ENCODE measurements around the gene KIF21B.

KIF21B gene

GRCh38 chr1:201001962-201002361 is 21.6 kb downstream of the KIF21B start:
- Histone ChIP-seq H3K36me3 (ENCODE audit: control insufficient read depth, insufficient read depth, low read length) (no peaks in the 10 kb centered on the region), H3K9ac (no peak overlapping the region), H3K4me1 (peaks cover 7% of the 10 kb centered on the region), H3K4me2 (ENCODE audit: low read length) (no peak overlapping the region), H3K27me3 (ENCODE audit: control insufficient read depth, insufficient read depth, low read length) (no peaks in the 10 kb centered on the region), H3K9me3 (ENCODE audit: control insufficient read depth, low read length) (no peaks in the 10 kb centered on the region), H3K4me3 (ENCODE audit: low read depth, low read length) (no peak overlapping the region), H2AFZ (peak overlapping the region; percentile 33), H3K27ac (peak overlapping the region; percentile 78), H3K79me2 (peaks cover 10% of the 10 kb centered on the region)
- TF ChIP-seq CTCF (IDR thresholded peaks at IDR 0.05): no peak

GRCh38 chr1:201000391-201000790 is 23.1 kb downstream of the KIF21B start:
- H2AFZ ChIP-seq: no peak overlapping the region
- no peak overlapping the region for H3K4me2 ChIP-seq (ENCODE audit: low read length)
- no peak overlapping the region for H3K4me3 ChIP-seq (ENCODE audit: low read depth, low read length)
- H3K9ac ChIP-seq: no peak overlapping the region
- no peaks in the 10 kb centered on the region for H3K27me3 ChIP-seq (ENCODE audit: control insufficient read depth, insufficient read depth, low read length)
- peaks cover 7% of the 10 kb centered on the region for H3K4me1 ChIP-seq
- no peak for TF ChIP-seq CTCF (IDR thresholded peaks at IDR 0.05)
- H3K9me3 ChIP-seq (ENCODE audit: control insufficient read depth, low read length): no peaks in the 10 kb centered on the region
- peaks cover 4% of the 10 kb centered on the region for H3K79me2 ChIP-seq
- H3K36me3 ChIP-seq (ENCODE audit: control insufficient read depth, insufficient read depth, low read length): no peaks in the 10 kb centered on the region
- H3K27ac ChIP-seq: no peak overlapping the region

GRCh38 chr1:200999667-201000066 is 23.8 kb downstream of the KIF21B start:
- Histone ChIP-seq H3K9me3 (ENCODE audit: control insufficient read depth, low read length) (no peaks in the 10 kb centered on the region), H3K79me2 (peaks cover 2% of the 10 kb centered on the region), H2AFZ (no peak overlapping the region), H3K4me2 (ENCODE audit: low read length) (no peak overlapping the region), H3K4me1 (peaks cover 7% of the 10 kb centered on the region), H3K9ac (no peak overlapping the region), H3K27me3 (ENCODE audit: control insufficient read depth, insufficient read depth, low read length) (no peaks in the 10 kb centered on the region), H3K4me3 (ENCODE audit: low read depth, low read length) (no peak overlapping the region), H3K36me3 (ENCODE audit: control insufficient read depth, insufficient read depth, low read length) (no peaks in the 10 kb centered on the region), H3K27ac (no peak overlapping the region)
- no peak for TF ChIP-seq CTCF (IDR thresholded peaks at IDR 0.05)

GRCh38 chr1:200998323-200998722 is 25.2 kb downstream of the KIF21B start:
- Histone ChIP-seq H3K4me2 (ENCODE audit: low read length) (peak overlapping the region; percentile 27), H3K9ac (no peak overlapping the region), H3K79me2 (peaks cover 2% of the 10 kb centered on the region), H3K9me3 (ENCODE audit: control insufficient read depth, low read length) (no peaks in the 10 kb centered on the region), H3K4me3 (ENCODE audit: low read depth, low read length) (no peak overlapping the region), H3K4me1 (peaks cover 7% of the 10 kb centered on the region), H2AFZ (no peak overlapping the region), H3K36me3 (ENCODE audit: control insufficient read depth, insufficient read depth, low read length) (no peaks in the 10 kb centered on the region), H3K27ac (no peak overlapping the region), H3K27me3 (ENCODE audit: control insufficient read depth, insufficient read depth, low read length) (no peaks in the 10 kb centered on the region)
- no peak for TF ChIP-seq CTCF (IDR thresholded peaks at IDR 0.05)

GRCh38 chr1:200992382-200993048 is 31.0 kb downstream of the KIF21B start:
- H3K4me1 ChIP-seq: no peaks in the 10 kb centered on the region
- H3K4me2 ChIP-seq (ENCODE audit: low read length): no peak overlapping the region
- no peak overlapping the region for H3K27ac ChIP-seq
- TF ChIP-seq CTCF (IDR thresholded peaks at IDR 0.05): no peak
- no peaks in the 10 kb centered on the region for H3K36me3 ChIP-seq (ENCODE audit: control insufficient read depth, insufficient read depth, low read length)
- no peak overlapping the region for H3K9ac ChIP-seq
- H2AFZ ChIP-seq: no peak overlapping the region
- H3K79me2 ChIP-seq: no peaks in the 10 kb centered on the region
- H3K27me3 ChIP-seq (ENCODE audit: control insufficient read depth, insufficient read depth, low read length): no peaks in the 10 kb centered on the region
- H3K4me3 ChIP-seq (ENCODE audit: low read depth, low read length): no peak overlapping the region
- no peaks in the 10 kb centered on the region for H3K9me3 ChIP-seq (ENCODE audit: control insufficient read depth, low read length)
